SH-SY5Y (cell line): Measurements from ENCODE around the gene FOXP1.

Experiments used
- GATA2 ChIP-seq: IDR thresholded peaks from 2 replicates; pipeline ENCODE4 v1.6.1; 2011; ENCODE audit warnings: mild to moderate bottlenecking, low read depth, low read length
- GATA3 ChIP-seq: IDR thresholded peaks from 2 replicates; pipeline ENCODE4 v1.6.1; 2011; ENCODE audit warnings: low read depth, mild to moderate bottlenecking, low read length, moderate library complexity

DNA sequence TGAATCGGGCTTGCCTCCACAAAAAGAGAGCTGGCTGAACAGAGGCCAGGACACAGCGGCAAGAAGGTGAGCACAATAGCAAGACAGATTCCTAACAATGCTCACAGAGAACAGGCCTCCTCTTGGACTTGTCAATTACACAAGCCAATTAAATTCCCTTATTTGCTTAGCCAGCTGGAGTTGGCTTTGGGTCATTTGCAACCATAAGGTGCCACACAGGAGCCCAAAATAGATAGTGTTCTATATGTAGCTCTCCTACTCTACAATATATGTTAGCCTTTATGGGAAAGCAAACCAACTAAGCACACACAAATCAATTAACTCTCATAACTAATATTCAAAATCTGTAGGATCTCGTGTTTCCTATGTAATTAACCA is 335.6 kb downstream of the FOXP1 start:
- TF ChIP-seq GATA2 (no peak), GATA3 (no peak)
